DMS 273 (cell line): ENCODE data around the gene SLK.
A peak's percentile ranks its signal among the peaks of the same experiment; 100 is the strongest.

ENCODE experiments used
- DNase-seq: peaks from one replicate; lab custom pipeline; 2025; ENCODE audit not compliant: unreplicated experiment; lab: John Stamatoyannopoulos, UW

SLK gene

GRCh38 chr10:103941801-103942200 lies 25.1 kb upstream of the SLK start:
- DNase-seq, result no peak

DNA sequence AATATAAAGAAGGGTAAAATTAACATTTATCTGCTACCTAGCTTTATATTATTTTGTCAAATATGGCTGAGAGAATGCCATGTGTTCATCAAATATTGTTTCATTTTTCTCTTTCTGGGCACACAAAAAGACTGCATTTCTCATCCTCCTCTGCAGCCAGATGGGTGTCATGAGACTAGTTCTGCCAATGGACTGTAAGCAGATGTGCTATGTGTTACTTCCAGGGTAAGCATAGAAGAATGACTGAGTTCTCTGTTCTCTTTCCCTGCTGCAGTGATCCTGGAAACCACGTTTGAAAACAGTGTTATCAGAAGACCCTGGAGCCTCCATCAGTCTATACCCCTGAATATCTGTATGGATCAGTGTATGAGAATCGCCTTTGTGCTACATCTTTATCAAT lies 24.1 kb upstream of the SLK start:
- DNase-seq, result peak; percentile 13

DNA sequence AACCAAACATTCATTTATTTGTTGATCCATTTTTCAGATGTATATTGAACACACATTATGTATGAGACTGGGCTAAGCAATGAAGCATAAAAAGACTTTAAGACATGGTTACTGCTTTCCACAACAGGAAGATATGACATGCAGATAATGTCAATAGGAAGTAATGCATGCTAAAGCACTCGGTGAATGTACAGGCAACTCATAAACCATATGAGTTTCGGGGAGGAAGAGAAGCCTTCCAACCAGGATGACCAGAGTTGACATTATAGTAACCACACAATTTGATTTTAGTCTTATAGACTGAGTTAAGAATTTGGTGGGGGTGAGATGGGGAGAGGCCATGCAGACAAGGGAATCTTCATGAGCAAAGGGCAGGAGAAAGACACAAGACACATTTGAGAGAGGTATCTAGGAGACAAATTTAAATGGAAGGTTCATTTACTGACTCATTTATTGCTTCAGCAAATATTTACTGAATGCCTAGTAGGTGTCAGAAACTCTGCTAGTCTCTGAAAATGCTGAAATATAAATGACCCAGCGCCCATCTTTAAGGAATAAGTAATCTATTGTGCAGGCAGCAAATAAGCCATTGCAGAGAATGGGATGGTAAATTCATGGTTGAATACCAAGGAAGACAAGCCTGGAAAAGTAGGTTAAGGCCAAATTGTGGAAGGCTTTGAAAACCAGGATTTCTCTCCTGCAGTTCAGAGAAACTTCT lies 19.0 kb upstream of the SLK start:
- DNase-seq, result no peak

DNA sequence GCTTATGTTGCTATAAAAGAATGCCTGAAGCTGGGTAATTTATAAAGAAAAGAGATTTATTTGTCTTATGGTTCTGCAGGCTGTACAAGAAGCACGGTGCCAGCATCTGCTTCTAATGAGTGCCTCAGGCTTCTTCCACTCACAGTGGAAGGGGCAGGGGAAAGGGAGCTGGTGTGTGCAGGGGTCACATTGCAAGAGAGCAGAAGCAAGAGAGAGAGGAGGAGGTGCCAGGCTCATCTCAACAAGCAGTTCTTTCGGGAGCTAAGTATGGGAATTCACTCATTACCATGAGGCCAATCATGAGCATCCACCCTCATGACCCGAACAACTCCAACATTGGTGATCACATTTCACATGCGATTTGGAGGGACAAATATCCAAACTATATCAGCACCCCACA lies 17.2 kb upstream of the SLK start:
- DNase-seq, result no peak

- no peak for DNase-seq
These were observed 15.8 kb upstream of the SLK start for GRCh38 chr10:103951183-103951582.

- no peak for DNase-seq
These were observed 15.0 kb upstream of the SLK start for GRCh38 chr10:103951942-103952341.

- no peak for DNase-seq
These were observed 12.4 kb upstream of the SLK start for GRCh38 chr10:103954543-103954942.

- no peak for DNase-seq
These were observed 7.9 kb upstream of the SLK start for GRCh38 chr10:103958996-103959395.

GRCh38 chr10:103960103-103960502 lies 6.8 kb upstream of the SLK start:
- DNase-seq, result no peak

- DNase-seq, result peak; percentile 69
These were observed 620 bp downstream of the SLK start for GRCh38 chr10:103967448-103968071.

GRCh38 chr10:103968441-103969391 lies 1.8 kb downstream of the SLK start:
- peak; percentile 24 for DNase-seq

DNA sequence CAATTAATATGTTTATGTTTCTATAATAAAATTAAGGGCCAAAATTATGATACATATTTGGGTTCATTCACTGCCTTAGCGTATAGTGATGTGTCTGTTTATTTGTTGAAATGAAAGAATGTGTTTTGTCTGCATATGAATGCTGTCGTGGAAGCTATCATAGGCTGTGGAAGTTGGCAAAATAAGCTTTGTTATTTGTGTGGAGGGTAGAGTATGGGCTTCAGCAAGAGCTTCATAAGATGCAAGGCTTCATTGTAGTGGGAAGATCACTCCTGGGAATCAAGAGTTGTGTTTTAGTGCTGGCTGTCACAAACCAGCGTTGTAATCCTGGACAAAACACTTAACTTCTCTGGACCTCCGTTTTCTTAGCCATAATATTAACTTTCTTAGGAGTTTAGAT lies 2.5 kb downstream of the SLK start:
- DNase-seq, result peak; percentile 21

DNA sequence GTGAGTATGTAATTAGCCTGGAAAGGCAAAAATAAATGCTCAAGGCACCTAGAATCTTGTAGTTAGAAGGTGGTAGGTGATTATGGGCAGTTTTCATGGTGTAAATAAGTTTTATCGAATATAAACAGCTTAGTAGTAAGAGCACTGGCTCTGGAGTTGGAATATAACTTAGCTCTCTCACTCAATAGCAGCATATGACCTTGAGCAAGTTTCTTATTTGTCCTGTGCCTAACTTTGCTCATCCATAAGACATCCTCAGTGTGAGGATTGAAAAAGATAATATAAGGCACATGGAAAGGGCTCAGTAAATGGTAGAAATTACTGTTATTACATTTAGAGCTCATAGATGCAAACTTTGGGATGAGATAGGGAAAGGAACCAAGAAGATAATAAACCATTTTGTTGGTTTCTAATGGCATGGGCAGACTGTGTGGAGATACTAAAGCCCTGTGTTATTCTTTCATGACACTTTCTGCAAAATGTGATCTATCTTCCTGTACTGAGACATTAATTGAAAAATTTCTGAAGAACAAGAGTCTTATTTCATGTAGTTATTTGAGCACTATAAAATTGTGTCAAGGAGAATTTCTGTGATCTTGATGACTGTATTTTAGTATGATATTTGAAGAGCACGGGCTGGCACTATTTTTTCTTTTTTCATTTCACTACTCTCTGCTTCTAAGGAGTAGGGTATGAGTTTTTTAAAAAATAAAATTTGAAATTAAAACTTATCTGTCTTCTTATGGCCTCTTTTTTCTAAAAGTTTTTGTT lies 3.1 kb downstream of the SLK start:
- no peak for DNase-seq

GRCh38 chr10:103975169-103975568 lies 8.2 kb downstream of the SLK start:
- DNase-seq, result peak; percentile 21

DNA sequence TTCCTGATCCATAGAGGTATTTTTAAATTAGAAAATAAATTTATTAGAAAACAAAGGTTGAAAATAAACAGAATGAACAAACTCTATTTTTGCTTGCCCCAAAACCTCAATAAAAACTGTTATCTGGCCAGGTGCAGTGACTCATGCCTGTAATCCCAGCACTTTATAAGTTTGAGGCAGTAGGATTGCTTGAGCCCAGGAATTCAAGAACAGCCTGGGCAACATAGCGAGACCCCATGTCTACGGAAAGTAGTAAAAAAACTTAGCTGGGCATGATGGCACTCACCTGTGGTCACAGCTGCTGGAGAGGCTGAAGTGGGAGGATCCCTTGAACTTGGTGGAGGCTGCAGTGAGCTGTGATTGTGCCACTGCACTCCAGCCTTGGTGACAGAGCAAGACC lies 10.3 kb downstream of the SLK start:
- no peak for DNase-seq

- no peak for DNase-seq
These were observed 12.6 kb downstream of the SLK start for GRCh38 chr10:103979530-103979929.

DNA sequence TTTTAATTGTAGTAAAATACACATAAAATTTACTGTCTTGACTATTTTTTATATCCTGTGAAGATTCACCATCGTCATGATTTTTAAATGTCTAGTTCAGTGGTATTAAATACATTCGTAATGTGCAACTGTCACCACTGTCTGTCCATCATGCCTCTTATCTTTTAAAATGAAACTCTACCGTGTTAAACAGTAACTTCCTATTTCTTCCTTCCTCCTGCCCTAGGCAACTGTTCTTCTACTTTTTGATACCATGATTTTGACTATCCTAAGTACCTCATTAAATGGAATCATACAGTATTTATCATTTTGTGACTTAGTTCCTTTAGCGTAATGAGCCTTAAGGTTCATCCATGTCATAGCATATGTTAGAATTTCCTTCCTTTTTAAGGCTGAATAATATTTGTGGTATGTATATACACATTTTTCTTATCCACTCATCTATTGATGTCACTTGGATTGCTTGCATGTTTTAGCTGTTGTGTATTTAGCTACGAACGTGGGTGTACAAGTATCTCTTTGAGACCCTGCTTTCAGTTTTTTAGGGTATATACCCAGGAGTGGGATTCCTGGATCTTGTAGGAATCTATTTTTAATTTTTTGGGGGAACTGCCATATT lies 13.5 kb downstream of the SLK start:
- no peak for DNase-seq

DNA sequence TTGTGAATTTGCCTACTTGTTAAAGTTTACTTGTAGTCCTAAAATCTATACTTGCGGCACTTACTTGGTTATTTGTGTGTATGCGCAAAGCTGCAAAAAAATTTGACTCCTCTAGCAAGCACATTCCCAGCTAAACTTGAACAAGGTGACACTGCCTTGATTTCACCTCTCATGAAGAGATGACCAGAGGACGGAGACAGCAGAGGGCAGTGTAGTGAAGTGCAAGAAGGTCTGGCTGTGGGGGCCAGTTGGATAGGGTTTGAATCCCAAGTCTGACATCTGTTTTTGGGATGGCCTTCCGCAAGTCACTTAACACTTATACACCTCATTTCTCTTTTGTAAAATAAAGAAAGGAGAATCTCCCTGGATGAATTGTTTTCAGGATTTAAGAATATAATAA lies 15.7 kb downstream of the SLK start:
- DNase-seq, result peak; percentile 19

GRCh38 chr10:103983367-103983911 lies 16.5 kb downstream of the SLK start:
- no peak for DNase-seq

GRCh38 chr10:103985726-103986125 lies 18.8 kb downstream of the SLK start:
- no peak for DNase-seq
